HG03135 (cell line): ENCODE data around the gene APPBP2.

Experiments
- ATAC-seq: cut with Tn5 transposase; IDR thresholded peaks from one replicate; pipeline ENCODE4 v1.9.1; 2021; ENCODE audit warnings: mild to moderate bottlenecking, moderate library complexity; ENCODE audit not compliant: unreplicated experiment

APPBP2 gene

GRCh38 chr17:60401819-60402218 is 124.2 kb downstream of the APPBP2 start:
- ATAC-seq = no peak

GRCh38 chr17:60398227-60398959 is 127.6 kb downstream of the APPBP2 start:
- ATAC-seq = peak; percentile 51

- no peak for ATAC-seq
These were observed 129.6 kb downstream of the APPBP2 start for GRCh38 chr17:60396412-60396811.

GRCh38 chr17:60395508-60396065 is 130.5 kb downstream of the APPBP2 start:
- ATAC-seq = no peak

DNA sequence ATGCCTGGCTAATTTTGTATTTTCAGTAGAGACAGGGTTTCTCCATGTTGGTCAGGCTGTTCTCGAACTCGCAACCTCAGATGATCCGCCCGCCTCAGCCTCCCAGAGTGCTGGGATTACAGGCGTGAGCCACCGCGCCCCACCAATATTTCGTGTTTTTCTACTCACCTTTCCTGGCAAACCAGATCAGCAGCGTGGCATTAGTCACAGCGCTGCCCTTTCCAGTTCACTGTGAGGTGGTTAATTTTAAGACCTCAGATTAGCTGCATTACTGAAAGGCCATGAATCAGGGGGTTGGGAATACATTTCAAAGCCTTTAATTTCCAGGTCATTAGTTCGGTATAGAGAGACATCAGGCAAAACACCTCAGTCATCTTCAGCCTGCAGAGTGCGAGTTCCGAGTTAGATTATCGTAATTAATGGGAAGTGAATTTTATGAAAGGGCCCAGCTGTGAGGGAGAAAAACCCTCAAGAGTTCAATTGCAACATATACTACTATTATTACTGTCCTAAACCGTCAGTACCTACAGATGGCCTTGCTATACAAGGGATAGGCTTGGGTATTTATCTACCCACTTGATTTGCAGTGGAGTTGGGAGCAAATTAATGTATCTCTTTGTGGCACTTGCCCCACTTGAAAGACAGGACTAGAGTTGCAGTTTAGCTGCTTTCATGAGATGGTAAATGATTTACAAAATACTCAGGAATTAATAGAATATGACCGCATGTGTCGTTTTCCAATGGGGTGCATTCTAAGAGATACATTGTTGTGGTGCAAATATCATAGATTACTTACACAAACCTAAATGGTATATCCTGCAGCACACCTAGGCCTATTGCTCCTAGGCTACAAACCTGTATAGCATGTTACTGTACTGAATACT is 132.0 kb downstream of the APPBP2 start:
- ATAC-seq = no peak
